Cardiac muscle cell (in vitro differentiated cells and primary cell): ENCODE measurements around the gene ITIH4. TPM values are rescaled to one million over a fixed set of nuclear protein-coding genes. Genes with fewer than 3 reads are reported as not detected.

Experiments used
- DNase-seq, 2 donors: peaks; one replicate each; pipeline versions ENCODE4 v3.0.0 to v3.0.0-alpha.2; 2010 to 2017; ENCODE audit warnings: low read depth in 1 of 2, low spot score in 1 of 2
- H3K27ac ChIP-seq: fragments of 200-600 bp; sonication (generic); 2 replicates; pipeline ENCODE4 v1.5.1; 2016
- H3K27me3 ChIP-seq: fragments of 200-600 bp; sonication (generic); 2 replicates; pipeline ENCODE4 v1.6.0; 2016; ENCODE audit warnings: control low read depth
- H3K36me3 ChIP-seq: fragments of 200-600 bp; sonication (generic); 2 replicates; pipeline ENCODE4 v1.5.1; 2016; ENCODE audit warnings: control low read depth
- H3K4me1 ChIP-seq: fragments of 200-600 bp; sonication (generic); 2 replicates; pipeline ENCODE4 v1.8.1; 2017; ENCODE audit warnings: low read depth, mild to moderate bottlenecking, mixed run types
- H3K4me3 ChIP-seq: fragments of 200-600 bp; sonication (generic); 2 replicates; pipeline ENCODE4 v1.5.1; 2016; ENCODE audit warnings: mild to moderate bottlenecking
- H3K9me3 ChIP-seq: fragments of 200-600 bp; sonication (generic); 2 replicates; pipeline ENCODE4 v1.5.1; 2017; ENCODE audit warnings: low read depth, mild to moderate bottlenecking, control low read depth
- polyA plus RNA-seq: library from polyadenylated mRNA; unstranded; fragments of >200 nt; fragmentation: Nextera tagmentation; extraction: Ambion mirVana; gene quantifications from 2 replicates; pipeline ENCODE4 v1.2.1, GENCODE V29; 2016
- total RNA-seq: library from RNA; depleted of rRNA; stranded (reverse); fragments of >200 nt; gene quantifications from 2 replicates; pipeline ENCODE4 v1.2.3, GENCODE V29; 2016
- TF ChIP-seq, protein P1 (sequence below): IDR thresholded peaks from 2 replicates; pipeline ENCODE4 v1.5.1; 2012; ENCODE audit warnings: low read depth, mild to moderate bottlenecking, low read length

ITIH4 gene
- total and polyA plus RNA-seq, 2 experiments from 2014 or later, result 2.0 to 2.9 TPM

DNA sequence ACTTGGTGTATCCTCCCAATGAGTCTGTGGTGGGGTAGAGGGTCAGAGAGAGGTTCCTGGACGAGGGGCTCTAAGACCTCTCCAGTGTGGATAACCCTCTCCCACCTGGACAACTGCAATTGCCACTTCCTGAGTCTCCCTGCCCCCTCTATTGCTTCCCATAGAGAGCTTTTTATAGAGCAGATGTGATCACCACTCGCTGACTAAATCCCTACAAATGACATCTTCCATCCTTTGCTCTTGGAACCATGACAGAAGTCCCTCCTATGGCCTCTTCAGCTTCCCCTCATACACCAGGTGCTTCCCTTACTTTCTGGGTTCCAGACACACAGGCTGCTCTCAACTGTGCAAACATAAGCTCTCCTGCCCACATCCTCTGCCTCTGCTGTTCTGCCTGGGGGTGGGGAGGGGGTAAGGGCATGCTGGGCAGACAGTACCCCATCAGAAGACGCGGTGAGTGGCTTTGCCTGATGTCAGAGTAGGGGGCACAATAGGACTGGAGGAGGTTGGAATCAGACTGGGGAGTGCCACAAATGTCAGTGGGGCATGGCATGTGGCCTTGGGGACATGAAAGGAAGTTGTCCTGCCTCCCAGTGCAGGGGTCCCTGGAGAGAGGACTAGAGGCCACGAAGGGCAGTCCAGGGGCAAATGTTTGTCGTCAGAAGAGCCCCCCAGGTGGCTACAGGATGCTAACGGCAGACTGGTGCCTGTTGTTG lies 20.7 kb downstream of the ITIH4 start:
- H3K36me3 ChIP-seq, result no peaks in the 10 kb centered on the region
- no peak for DNase-seq
- H3K9me3 ChIP-seq, result no peaks in the 10 kb centered on the region
- no peak overlapping the region for H3K27ac ChIP-seq
- TF ChIP-seq, protein P1, sequence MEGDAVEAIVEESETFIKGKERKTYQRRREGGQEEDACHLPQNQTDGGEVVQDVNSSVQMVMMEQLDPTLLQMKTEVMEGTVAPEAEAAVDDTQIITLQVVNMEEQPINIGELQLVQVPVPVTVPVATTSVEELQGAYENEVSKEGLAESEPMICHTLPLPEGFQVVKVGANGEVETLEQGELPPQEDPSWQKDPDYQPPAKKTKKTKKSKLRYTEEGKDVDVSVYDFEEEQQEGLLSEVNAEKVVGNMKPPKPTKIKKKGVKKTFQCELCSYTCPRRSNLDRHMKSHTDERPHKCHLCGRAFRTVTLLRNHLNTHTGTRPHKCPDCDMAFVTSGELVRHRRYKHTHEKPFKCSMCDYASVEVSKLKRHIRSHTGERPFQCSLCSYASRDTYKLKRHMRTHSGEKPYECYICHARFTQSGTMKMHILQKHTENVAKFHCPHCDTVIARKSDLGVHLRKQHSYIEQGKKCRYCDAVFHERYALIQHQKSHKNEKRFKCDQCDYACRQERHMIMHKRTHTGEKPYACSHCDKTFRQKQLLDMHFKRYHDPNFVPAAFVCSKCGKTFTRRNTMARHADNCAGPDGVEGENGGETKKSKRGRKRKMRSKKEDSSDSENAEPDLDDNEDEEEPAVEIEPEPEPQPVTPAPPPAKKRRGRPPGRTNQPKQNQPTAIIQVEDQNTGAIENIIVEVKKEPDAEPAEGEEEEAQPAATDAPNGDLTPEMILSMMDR, result no peak
- H3K27me3 ChIP-seq, result peaks cover 3% of the 10 kb centered on the region
- H3K4me3 ChIP-seq, result no peak overlapping the region
- no peaks in the 10 kb centered on the region for H3K4me1 ChIP-seq

DNA sequence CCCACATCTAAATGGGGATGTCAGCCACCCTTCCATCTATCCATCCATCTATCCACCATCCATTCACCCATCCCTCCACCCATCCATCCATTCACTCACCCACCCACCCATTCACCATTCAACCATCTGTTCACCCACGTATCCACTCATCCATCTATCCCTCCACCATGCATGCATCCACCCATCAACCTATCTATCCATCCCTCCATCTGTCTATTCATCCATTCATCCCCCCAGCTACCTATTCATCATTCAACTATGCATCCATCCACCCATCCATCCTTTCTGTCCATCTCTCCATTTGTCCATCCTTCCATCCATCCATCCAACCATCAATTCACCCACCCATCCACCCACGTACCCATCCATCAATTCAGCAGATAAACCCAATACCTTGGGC lies 21.3 kb downstream of the ITIH4 start:
- DNase-seq, result no peak
- TF ChIP-seq, protein P1, result no peak
- Histone ChIP-seq H3K4me1 (no peaks in the 10 kb centered on the region), H3K27me3 (peaks cover 3% of the 10 kb centered on the region), H3K27ac (no peak overlapping the region), H3K36me3 (no peaks in the 10 kb centered on the region), H3K9me3 (no peaks in the 10 kb centered on the region), H3K4me3 (no peak overlapping the region)

GRCh38 chr3:52805270-52806039 lies 25.0 kb downstream of the ITIH4 start:
- TF ChIP-seq, protein P1, result no peak
- H3K4me3 ChIP-seq, result no peak overlapping the region
- H3K27me3 ChIP-seq, result peaks cover 3% of the 10 kb centered on the region
- DNase-seq, result no peak
- no peaks in the 10 kb centered on the region for H3K36me3 ChIP-seq
- H3K27ac ChIP-seq, result no peak overlapping the region
- H3K9me3 ChIP-seq, result no peaks in the 10 kb centered on the region
- no peaks in the 10 kb centered on the region for H3K4me1 ChIP-seq

DNA sequence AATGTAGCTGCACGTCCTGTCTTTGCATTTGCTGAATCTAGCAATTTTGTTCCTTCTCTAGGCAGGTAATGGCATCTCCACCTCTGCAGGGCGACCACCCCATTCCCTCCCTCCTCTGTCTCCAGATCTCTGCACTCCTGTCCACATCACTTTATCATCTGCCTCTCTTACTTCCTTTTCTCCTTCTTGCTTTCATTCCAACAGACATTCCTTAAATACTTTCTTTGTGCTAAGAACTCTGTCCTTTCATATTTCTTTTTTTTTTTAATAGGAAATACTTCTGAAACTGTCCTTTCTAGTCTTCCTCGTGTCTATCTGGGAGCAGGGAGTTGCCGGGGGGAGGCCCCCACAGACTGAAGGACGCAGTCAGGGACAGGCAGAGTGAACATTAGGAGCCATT lies 28.6 kb downstream of the ITIH4 start:
- H3K36me3 ChIP-seq, result no peaks in the 10 kb centered on the region
- no peaks in the 10 kb centered on the region for H3K9me3 ChIP-seq
- H3K27me3 ChIP-seq, result no peaks in the 10 kb centered on the region
- H3K4me3 ChIP-seq, result no peak overlapping the region
- peak in 1 of 2 donors; percentile 11 for DNase-seq
- no peak overlapping the region for H3K27ac ChIP-seq
- no peaks in the 10 kb centered on the region for H3K4me1 ChIP-seq
- TF ChIP-seq, protein P1, result no peak

- TF ChIP-seq, protein P1, result no peak
- Histone ChIP-seq H3K27ac (no peak overlapping the region), H3K36me3 (no peaks in the 10 kb centered on the region)
These were observed 30.4 kb downstream of the ITIH4 start for GRCh38 chr3:52800079-52800478.

More at GRCh38 chr3:52800079-52800478, 30.4 kb downstream of the ITIH4 start:
- no peaks in the 10 kb centered on the region for H3K27me3 ChIP-seq
- no peak overlapping the region for H3K4me3 ChIP-seq
- peak in 1 of 2 donors; percentile 63 for DNase-seq
- H3K9me3 ChIP-seq, result no peaks in the 10 kb centered on the region
- no peaks in the 10 kb centered on the region for H3K4me1 ChIP-seq
